Measurements from ENCODE around the gene ROBO1. TPM values are rescaled to one million over a fixed set of nuclear protein-coding genes. Genes with fewer than 3 reads are reported as not detected.

The ROBO1 gene
- total and polyA plus RNA-seq, 2 of the 8 experiments (the other 6 are each of a cell fraction or from before 2014, with no cell fraction given), result 51.4 to 91.0 TPM

- H2AK5ac ChIP-seq (ENCODE audit: low read depth, low read length), result no peak overlapping the region
- H3K23ac ChIP-seq (ENCODE audit: insufficient read length), result no peak overlapping the region
- ChIA-PET CTCF (ENCODE audit: partially characterized antibody) (interaction anchor here (1.2 to 1.7 kb wide), 2 partner anchors 28 to 248 kb away, joined by 5 to 6 read pairs; no protein-coding TSS in a partner anchor), POLR2A (ENCODE audit: partially characterized antibody) (no interaction called here)
- H4K5ac ChIP-seq (ENCODE audit: insufficient read length, low read depth, low read length), result no peak overlapping the region
- no peak overlapping the region for H3K4me3 ChIP-seq (ENCODE audit: extremely low read depth in 1 of 4, insufficient read depth in 2 of 4, low read depth in 3 of 4, low read length in 4 of 4)
- H3K79me2 ChIP-seq (ENCODE audit: control insufficient read depth in 1 of 2, insufficient read depth in 2 of 2, low read length in 2 of 2), result no peaks in the 10 kb centered on the region
- no peak overlapping the region for H2BK15ac ChIP-seq (ENCODE audit: low read length)
- no peaks in the 10 kb centered on the region for H3K23me2 ChIP-seq (ENCODE audit: low read depth, low read length)
- no peaks in the 10 kb centered on the region for H3K9me3 ChIP-seq (ENCODE audit: insufficient read depth in 2 of 2, low read depth in 1 of 2, low read length in 1 of 2)
- DNase-seq (ENCODE audit: low read depth in 1 of 2, low spot score in 2 of 2) (no peak), FAIRE-seq (no peak)
- H2BK20ac ChIP-seq (ENCODE audit: low read length), result no peak overlapping the region
- no peak overlapping the region for H3K14ac ChIP-seq (ENCODE audit: insufficient read length)
- peaks cover 0 to 2% (median 0%) of the 10 kb centered on the region in 4 experiments; a peak in 1 of 7 replicates for H3K4me1 ChIP-seq (replicated peaks in 1 of 4; ENCODE audit: control insufficient read depth in 3 of 4, insufficient read depth in 4 of 4, low read length in 3 of 4)
- H2AFZ ChIP-seq (ENCODE audit: low read length), result no peak overlapping the region
- H3K9ac ChIP-seq (replicated peaks in 1 of 4; ENCODE audit: extremely low read depth in 1 of 4, low read depth in 3 of 4, low read length in 3 of 4), result no peak overlapping the region
- no peak overlapping the region for H4K8ac ChIP-seq (ENCODE audit: extremely low read depth, insufficient read depth, low read length)
- H3K36me3 ChIP-seq (ENCODE audit: control insufficient read depth in 2 of 4, insufficient read depth in 4 of 4, low read length in 3 of 4), result no peaks in the 10 kb centered on the region
- H4K91ac ChIP-seq (replicated peaks; ENCODE audit: insufficient read length, low read length), result no peak overlapping the region
- WGBS, 2 experiments (ENCODE audit: extremely low coverage in 1 of 2, insufficient coverage in 1 of 2, insufficient read length in 1 of 2, insufficient replicate concordance in 2 of 2, low coverage in 1 of 2, low lambda C conversion rate in 2 of 2, missing lambda C conversion rate in 1 of 2), result 95% methylated on average over 3 of the region's 3 CpGs; no CpG with 5 or more reads in 1 of the 2 experiments
- H3K56ac ChIP-seq (replicated peaks; ENCODE audit: insufficient read length, low read depth, low read length), result no peak overlapping the region
- no peak overlapping the region for H2BK5ac ChIP-seq (ENCODE audit: low read depth, low read length)
- H3K4ac ChIP-seq (replicated peaks; ENCODE audit: insufficient read length, low read depth, low read length), result no peak overlapping the region
- no peaks in the 10 kb centered on the region for H3K79me1 ChIP-seq (ENCODE audit: low read depth, low read length)
- H4K20me1 ChIP-seq (replicated peaks in 1 of 2; ENCODE audit: control insufficient read depth in 1 of 2, insufficient read depth in 2 of 2, low read length in 2 of 2), result no peaks in the 10 kb centered on the region
- H3K27me3 ChIP-seq (replicated peaks in 1 of 4; ENCODE audit: control insufficient read depth in 3 of 4, extremely low read depth in 1 of 4, insufficient read depth in 3 of 4, low read length in 3 of 4), result no peaks in the 10 kb centered on the region
- no peak overlapping the region for H2BK120ac ChIP-seq (replicated peaks; ENCODE audit: low read depth, low read length)
- H3K27ac ChIP-seq (ENCODE audit: low read depth, low read length), result no peak overlapping the region
- no peak overlapping the region for H2BK12ac ChIP-seq (ENCODE audit: low read depth, low read length)
- no peak overlapping the region for H3K18ac ChIP-seq (ENCODE audit: extremely low read depth, low read length)
- no peak overlapping the region for H3K4me2 ChIP-seq (ENCODE audit: insufficient read depth in 1 of 2, low read depth in 2 of 2, low read length in 2 of 2)
- TF ChIP-seq SP1 (IDR thresholded peaks at IDR 0.05; ENCODE audit: low read depth, low read length) (no peak), CEBPB (IDR thresholded peaks at IDR 0.05; ENCODE audit: low read depth, low read length) (no peak), FOSL1 (IDR thresholded peaks at IDR 0.05; ENCODE audit: insufficient read depth, low read depth, low read length) (no peak), BACH1 (IDR thresholded peaks at IDR 0.05; ENCODE audit: low read length) (no peak), JUND (IDR thresholded peaks at IDR 0.05; ENCODE audit: low read length) (no peak), HDAC2 (IDR thresholded peaks at IDR 0.05; ENCODE audit: borderline replicate concordance in 1 of 2, low read depth in 2 of 2, low read length in 2 of 2) (no peak), JUN (IDR thresholded peaks at IDR 0.05; ENCODE audit: low read depth, low read length) (no peak), USF2 (IDR thresholded peaks at IDR 0.05; ENCODE audit: low read length) (no peak), SP2 (IDR thresholded peaks at IDR 0.05; ENCODE audit: low read length) (no peak), SIRT6 (IDR thresholded peaks at IDR 0.05; ENCODE audit: low read length) (no peak), CREB1 (IDR thresholded peaks at IDR 0.05) (no peak), ATF2 (IDR thresholded peaks at IDR 0.05; ENCODE audit: low read length) (no peak), BCL11A (IDR thresholded peaks at IDR 0.05; ENCODE audit: low read depth in 2 of 2, low read length in 2 of 2) (no peak)
These were observed 653.9 kb downstream of the ROBO1 start for GRCh38 chr3:79113876-79114275.
